Loucy (cell line): ENCODE measurements around the gene TRMT10B.
"Not testable (repeated sequence)": the region's sequence is repeated elsewhere in the genome, so short reads cannot be mapped to it uniquely, and the experiment has no call there.

Experiments used
- CTCF ChIP-seq: fragments of 200-600 bp; sonication (generic); conservative IDR thresholded peaks from 2 replicates; pipeline ENCODE4 v1.5.1; 2014; ENCODE audit warnings: mild to moderate bottlenecking, antibody characterized with exemption, low read length
- EZH2phosphoT487 ChIP-seq: fragments of 200-600 bp; IDR thresholded peaks from 2 replicates; pipeline ENCODE4 v1.6.1; 2018; ENCODE audit warnings: antibody characterized with exemption, mild to moderate bottlenecking, moderate library complexity, borderline replicate concordance

GRCh38 chr9:37765263-37765662 is 11.7 kb downstream of the TRMT10B start:
- not testable (repeated sequence) for TF ChIP-seq CTCF, EZH2phosphoT487
